Epithelial cell of esophagus (primary cell): ENCODE measurements around the gene PLSCR4.
"Not testable (repeated sequence)": the region's sequence is repeated elsewhere in the genome, so short reads cannot be mapped to it uniquely, and the experiment has no call there.

Experiments
- DNase-seq: peaks from one replicate; pipeline ENCODE4 v3.0.0; 2010; ENCODE audit warnings: low read depth
- H3K4me3 ChIP-seq: 2 replicates; pipeline ENCODE4 v1.5.1; 2011; ENCODE audit warnings: mild to moderate bottlenecking, low read length, control low read depth
- TF ChIP-seq, protein P1 (sequence below): IDR thresholded peaks from 2 replicates; pipeline ENCODE4 v1.5.1; 2011; ENCODE audit warnings: low read depth, mild to moderate bottlenecking, low read length, control low read depth, inconsistent platforms; ENCODE audit not compliant: insufficient read depth; ENCODE audit errors: missing control alignments

The PLSCR4 gene

DNA sequence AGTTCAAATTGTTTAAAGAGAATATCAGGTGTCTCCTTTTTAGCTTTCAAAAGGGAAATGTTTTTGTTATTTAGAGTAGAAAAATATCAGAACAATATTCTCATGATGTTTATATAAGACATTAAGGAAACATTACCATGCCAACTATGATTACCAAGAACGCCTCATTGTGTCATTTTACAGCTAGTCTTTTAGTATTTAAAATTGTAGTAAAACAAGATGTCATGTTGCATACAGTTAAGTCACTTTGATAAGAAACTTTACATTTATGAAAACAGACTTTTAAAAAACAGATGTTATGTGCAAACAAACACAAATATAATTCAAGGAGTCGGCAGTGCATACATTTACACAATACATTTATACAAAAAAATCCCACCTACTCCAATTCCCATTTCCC, 4.4 kb downstream of the PLSCR4 start:
- no peak for DNase-seq
- TF ChIP-seq, protein P1, sequence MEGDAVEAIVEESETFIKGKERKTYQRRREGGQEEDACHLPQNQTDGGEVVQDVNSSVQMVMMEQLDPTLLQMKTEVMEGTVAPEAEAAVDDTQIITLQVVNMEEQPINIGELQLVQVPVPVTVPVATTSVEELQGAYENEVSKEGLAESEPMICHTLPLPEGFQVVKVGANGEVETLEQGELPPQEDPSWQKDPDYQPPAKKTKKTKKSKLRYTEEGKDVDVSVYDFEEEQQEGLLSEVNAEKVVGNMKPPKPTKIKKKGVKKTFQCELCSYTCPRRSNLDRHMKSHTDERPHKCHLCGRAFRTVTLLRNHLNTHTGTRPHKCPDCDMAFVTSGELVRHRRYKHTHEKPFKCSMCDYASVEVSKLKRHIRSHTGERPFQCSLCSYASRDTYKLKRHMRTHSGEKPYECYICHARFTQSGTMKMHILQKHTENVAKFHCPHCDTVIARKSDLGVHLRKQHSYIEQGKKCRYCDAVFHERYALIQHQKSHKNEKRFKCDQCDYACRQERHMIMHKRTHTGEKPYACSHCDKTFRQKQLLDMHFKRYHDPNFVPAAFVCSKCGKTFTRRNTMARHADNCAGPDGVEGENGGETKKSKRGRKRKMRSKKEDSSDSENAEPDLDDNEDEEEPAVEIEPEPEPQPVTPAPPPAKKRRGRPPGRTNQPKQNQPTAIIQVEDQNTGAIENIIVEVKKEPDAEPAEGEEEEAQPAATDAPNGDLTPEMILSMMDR, result no peak
- H3K4me3 ChIP-seq, result no peak overlapping the region

DNA sequence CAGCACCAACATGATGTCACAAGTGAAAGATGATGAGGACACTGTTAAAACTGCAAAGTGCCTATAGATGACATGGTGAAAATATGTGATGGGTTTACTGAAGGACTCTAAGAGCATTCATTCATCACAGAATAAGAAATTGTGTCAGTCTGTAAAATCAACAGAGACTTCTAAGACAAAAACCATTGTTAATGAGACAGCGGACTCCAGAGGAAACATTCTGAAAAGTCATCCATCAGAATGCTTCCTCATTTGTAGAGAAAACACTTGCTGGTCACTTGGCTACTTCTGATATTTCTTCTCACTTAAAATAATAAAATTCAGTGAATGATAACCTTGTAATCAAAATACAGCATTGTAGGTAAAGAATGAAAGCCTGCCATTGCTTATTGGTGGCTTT, 7.3 kb downstream of the PLSCR4 start:
- no peak for DNase-seq
- no peak overlapping the region for H3K4me3 ChIP-seq
- TF ChIP-seq, protein P1, result no peak

DNA sequence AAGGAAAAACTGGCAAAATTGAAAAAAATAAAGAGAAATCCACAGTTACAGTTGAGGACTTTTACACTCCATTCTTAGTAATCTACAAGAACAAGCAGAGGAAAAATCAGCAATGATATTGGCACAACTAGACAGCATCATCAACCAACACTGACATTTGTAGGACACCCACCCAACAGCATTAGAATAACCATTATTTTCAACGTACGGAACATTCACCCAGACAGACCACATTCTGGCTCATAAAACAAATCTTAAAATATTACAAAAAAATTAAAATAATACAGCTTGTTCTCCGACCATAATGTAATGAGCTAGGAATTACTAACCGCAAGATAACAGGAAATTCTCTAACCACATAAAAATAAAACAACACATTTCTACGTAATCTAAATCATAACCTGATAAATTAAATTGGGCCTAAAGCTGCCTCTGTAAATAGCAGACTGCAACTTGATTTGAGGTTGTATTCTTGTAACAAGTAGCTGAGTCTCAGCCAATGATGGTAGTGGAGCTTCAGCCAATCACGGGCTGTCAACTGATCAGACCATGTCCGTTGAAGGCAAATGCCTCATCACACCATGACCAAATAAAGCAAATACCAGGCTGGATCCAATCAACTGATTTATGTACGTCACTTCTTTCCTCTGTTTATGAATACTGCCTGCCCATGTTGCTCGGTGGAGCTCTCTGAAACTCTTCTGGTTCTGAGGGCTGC, 9.2 kb downstream of the PLSCR4 start:
- TF ChIP-seq, protein P1, result no peak
- DNase-seq, result no peak
- no peak overlapping the region for H3K4me3 ChIP-seq

DNA sequence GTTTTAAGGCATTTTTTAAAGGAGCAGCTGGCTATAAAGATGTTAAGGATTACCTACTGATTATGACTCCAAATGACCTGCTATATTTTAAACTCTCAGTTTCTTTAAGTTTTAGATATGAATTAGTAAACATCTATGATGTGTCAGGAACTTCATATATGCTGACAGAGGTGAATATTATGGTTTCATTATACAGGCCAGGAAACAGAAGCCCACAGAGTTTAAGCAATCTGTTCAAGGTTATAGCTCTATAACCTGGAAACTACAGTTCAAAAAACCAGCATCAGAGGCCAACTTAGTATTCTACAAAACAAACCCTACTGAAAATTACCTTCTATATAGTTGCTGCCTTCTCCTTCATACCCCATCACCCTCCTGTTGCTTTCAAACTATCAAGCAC, 17.4 kb downstream of the PLSCR4 start:
- DNase-seq, result no peak
- TF ChIP-seq, protein P1, result no peak
- H3K4me3 ChIP-seq, result no peak overlapping the region

DNA sequence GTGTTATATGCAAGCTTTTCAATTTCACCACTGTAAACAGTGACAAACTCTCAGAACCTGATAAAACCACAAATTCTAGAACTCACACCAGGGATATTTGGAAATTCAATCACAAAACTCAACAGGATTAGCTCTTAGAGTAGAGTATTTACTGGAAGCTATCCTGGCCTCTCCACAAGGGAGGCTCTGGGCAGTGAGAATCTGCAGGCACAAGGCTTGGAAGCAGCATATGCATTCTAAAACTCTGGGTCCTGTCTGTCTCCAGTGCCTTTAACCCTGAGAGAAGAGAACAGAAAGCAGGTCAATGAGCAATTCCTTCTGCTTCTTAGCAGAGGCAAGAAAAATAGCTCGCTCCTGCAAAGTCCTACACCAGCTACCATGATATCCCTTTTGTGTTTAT, 23.4 kb downstream of the PLSCR4 start:
- TF ChIP-seq, protein P1, result no peak
- no peak overlapping the region for H3K4me3 ChIP-seq

DNA sequence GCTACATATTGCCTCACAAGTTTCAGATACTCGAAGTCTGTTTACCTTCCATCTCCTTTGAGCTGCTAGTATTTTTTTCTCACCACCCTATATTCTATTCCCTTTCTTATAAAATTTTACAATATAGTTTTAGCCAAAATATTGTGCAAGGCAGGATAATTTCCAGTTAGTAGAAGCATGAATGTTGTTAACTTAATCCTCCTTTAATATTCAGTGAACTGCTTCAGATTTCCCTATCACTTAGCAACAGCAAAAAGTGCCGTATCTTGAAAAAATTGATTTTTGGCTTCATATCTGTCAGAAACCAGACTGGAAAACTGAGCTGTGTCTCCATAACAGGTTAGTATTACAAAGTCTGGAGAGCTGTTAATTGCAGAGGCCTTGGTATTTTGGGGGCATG, 24.0 kb downstream of the PLSCR4 start:
- no peak for DNase-seq
- TF ChIP-seq, protein P1, result no peak
- no peak overlapping the region for H3K4me3 ChIP-seq

More for the DNA sequence above, 23.4 kb downstream of the PLSCR4 start:
- no peak for DNase-seq

DNA sequence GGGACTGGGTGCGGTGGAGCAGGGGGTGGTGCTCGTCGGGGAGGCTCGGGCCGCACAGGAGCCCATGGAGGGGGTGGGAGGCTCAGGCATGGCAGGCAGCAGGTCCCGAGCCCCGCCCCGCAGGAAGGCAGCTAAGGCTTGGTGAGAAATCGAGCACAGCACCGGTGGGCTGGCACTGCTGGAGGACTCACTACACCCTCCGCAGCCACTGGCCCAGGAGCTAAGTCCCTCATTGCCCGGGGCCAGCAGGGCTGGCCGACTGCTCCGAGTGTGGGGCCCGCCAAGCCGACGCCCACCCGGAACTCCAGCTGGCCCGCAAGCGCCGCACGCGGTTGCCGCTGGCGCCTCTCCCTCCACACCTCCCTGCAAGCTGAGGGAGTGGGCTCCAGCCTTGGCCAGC, 25.4 kb downstream of the PLSCR4 start:
- not testable (repeated sequence) for DNase-seq

More for the DNA sequence above, 25.4 kb downstream of the PLSCR4 start:
- H3K4me3 ChIP-seq, result not testable (repeated sequence)
